NOMO-1 treated with dmso at 0.1 percent for 144 hours (cell line): Measurements from ENCODE around the gene CEP131.
"Not testable (repeated sequence)": the region's sequence is repeated elsewhere in the genome, so short reads cannot be mapped to it uniquely, and the experiment has no call there.

ENCODE experiments used
- DNase-seq: peaks from one replicate; lab custom pipeline; 2025; ENCODE audit not compliant: unreplicated experiment; lab: John Stamatoyannopoulos, UW

CEP131 gene

GRCh38 chr17:81228834-81229665, 6.3 kb upstream of the CEP131 start:
- no peak for DNase-seq

GRCh38 chr17:81228420-81228819, 5.7 kb upstream of the CEP131 start:
- no peak for DNase-seq

- DNase-seq = not testable (repeated sequence)
Measured at GRCh38 chr17:81227630-81228029, 4.9 kb upstream of the CEP131 start.

GRCh38 chr17:81223762-81224130, 981 bp upstream of the CEP131 start:
- DNase-seq = peak; percentile 52

GRCh38 chr17:81222620-81222905, 202 bp downstream of the CEP131 start:
- DNase-seq = no peak

- no peak for DNase-seq
Measured at GRCh38 chr17:81221842-81222619, 734 bp downstream of the CEP131 start.

GRCh38 chr17:81221371-81221841, 1.4 kb downstream of the CEP131 start:
- no peak for DNase-seq

GRCh38 chr17:81219476-81220180, 3.1 kb downstream of the CEP131 start:
- DNase-seq = no peak

GRCh38 chr17:81218991-81219390, 3.8 kb downstream of the CEP131 start:
- no peak for DNase-seq

GRCh38 chr17:81218459-81218858, 4.3 kb downstream of the CEP131 start:
- DNase-seq = no peak

GRCh38 chr17:81217491-81217890, 5.3 kb downstream of the CEP131 start:
- DNase-seq = no peak

- no peak for DNase-seq
Measured at GRCh38 chr17:81213978-81214377, 8.8 kb downstream of the CEP131 start.

GRCh38 chr17:81212365-81212764, 10.4 kb downstream of the CEP131 start:
- DNase-seq = no peak

- no peak for DNase-seq
Measured at GRCh38 chr17:81210868-81211267, 11.9 kb downstream of the CEP131 start.

GRCh38 chr17:81210466-81210865, 12.3 kb downstream of the CEP131 start:
- no peak for DNase-seq

- no peak for DNase-seq
Measured at GRCh38 chr17:81209141-81209540, 13.6 kb downstream of the CEP131 start.

- DNase-seq = no peak
Measured at GRCh38 chr17:81208651-81209050, 14.1 kb downstream of the CEP131 start.

- no peak for DNase-seq
Measured at GRCh38 chr17:81207610-81208581, 14.9 kb downstream of the CEP131 start.

- no peak for DNase-seq
Measured at GRCh38 chr17:81206657-81207056, 16.1 kb downstream of the CEP131 start.

- DNase-seq = no peak
Measured at GRCh38 chr17:81206166-81206565, 16.6 kb downstream of the CEP131 start.

- DNase-seq = no peak
Measured at GRCh38 chr17:81204578-81204977, 18.2 kb downstream of the CEP131 start.
